Measurements from ENCODE around the gene PREX1.

DNA sequence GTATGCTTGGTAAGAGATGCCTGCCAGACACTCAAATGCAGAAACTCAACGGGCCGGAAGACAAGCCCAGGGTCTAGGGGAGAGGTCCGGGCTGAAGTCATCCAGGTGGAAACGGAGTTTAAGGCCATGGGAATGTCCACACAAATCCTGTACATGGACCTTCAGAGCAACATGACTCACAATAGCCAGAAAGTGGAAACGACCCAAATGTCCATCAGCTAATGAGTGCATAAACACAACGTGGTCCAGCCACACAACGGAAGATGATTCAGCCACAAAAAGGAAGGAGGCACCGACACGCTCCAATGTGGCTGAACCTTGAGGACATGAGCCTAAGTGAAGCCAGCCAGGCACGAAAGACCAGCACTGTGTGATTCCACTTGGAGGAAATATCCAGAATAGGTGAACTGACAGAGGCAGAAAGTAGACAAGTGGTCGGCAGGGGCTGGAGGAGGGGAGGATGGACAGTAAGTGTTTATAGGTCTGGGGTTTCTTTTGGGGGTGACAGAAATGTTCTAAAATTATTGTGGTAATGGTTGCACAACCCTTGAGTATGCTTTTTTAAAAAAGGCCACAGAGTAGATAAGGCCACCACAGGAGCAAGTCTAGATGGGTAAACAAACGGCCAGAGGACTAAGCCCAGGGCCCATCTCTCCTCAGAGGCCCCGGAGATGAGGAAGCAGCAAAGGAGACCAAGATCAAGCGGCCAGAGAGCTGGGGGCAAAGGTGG is 105.6 kb downstream of the PREX1 start:
- TF ChIP-seq RAD21 (IDR thresholded peaks at IDR 0.05; ENCODE audit: low read length) (no peak), POLR2AphosphoS5 (IDR thresholded peaks at IDR 0.05; ENCODE audit: low read depth, low read length) (no peak), RFX5 (IDR thresholded peaks at IDR 0.05; ENCODE audit: low read length) (no peak), SMC3 (IDR thresholded peaks at IDR 0.05; ENCODE audit: low read depth, low read length) (no peak), TAF1 (IDR thresholded peaks at IDR 0.05; ENCODE audit: borderline replicate concordance, low read depth, low read length) (no peak), YY1 (IDR thresholded peaks at IDR 0.05; ENCODE audit: low read depth) (no peak)
- TF ChIP-seq, protein P1, sequence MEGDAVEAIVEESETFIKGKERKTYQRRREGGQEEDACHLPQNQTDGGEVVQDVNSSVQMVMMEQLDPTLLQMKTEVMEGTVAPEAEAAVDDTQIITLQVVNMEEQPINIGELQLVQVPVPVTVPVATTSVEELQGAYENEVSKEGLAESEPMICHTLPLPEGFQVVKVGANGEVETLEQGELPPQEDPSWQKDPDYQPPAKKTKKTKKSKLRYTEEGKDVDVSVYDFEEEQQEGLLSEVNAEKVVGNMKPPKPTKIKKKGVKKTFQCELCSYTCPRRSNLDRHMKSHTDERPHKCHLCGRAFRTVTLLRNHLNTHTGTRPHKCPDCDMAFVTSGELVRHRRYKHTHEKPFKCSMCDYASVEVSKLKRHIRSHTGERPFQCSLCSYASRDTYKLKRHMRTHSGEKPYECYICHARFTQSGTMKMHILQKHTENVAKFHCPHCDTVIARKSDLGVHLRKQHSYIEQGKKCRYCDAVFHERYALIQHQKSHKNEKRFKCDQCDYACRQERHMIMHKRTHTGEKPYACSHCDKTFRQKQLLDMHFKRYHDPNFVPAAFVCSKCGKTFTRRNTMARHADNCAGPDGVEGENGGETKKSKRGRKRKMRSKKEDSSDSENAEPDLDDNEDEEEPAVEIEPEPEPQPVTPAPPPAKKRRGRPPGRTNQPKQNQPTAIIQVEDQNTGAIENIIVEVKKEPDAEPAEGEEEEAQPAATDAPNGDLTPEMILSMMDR (IDR thresholded peaks at IDR 0.05) = no peak
- TF ChIP-seq, protein P2, sequence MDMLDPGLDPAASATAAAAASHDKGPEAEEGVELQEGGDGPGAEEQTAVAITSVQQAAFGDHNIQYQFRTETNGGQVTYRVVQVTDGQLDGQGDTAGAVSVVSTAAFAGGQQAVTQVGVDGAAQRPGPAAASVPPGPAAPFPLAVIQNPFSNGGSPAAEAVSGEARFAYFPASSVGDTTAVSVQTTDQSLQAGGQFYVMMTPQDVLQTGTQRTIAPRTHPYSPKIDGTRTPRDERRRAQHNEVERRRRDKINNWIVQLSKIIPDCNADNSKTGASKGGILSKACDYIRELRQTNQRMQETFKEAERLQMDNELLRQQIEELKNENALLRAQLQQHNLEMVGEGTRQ (IDR thresholded peaks at IDR 0.05; ENCODE audit: borderline replicate concordance, low read depth, low read length) = no peak
- TF ChIP-seq, protein P3, sequence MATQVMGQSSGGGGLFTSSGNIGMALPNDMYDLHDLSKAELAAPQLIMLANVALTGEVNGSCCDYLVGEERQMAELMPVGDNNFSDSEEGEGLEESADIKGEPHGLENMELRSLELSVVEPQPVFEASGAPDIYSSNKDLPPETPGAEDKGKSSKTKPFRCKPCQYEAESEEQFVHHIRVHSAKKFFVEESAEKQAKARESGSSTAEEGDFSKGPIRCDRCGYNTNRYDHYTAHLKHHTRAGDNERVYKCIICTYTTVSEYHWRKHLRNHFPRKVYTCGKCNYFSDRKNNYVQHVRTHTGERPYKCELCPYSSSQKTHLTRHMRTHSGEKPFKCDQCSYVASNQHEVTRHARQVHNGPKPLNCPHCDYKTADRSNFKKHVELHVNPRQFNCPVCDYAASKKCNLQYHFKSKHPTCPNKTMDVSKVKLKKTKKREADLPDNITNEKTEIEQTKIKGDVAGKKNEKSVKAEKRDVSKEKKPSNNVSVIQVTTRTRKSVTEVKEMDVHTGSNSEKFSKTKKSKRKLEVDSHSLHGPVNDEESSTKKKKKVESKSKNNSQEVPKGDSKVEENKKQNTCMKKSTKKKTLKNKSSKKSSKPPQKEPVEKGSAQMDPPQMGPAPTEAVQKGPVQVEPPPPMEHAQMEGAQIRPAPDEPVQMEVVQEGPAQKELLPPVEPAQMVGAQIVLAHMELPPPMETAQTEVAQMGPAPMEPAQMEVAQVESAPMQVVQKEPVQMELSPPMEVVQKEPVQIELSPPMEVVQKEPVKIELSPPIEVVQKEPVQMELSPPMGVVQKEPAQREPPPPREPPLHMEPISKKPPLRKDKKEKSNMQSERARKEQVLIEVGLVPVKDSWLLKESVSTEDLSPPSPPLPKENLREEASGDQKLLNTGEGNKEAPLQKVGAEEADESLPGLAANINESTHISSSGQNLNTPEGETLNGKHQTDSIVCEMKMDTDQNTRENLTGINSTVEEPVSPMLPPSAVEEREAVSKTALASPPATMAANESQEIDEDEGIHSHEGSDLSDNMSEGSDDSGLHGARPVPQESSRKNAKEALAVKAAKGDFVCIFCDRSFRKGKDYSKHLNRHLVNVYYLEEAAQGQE (IDR thresholded peaks at IDR 0.05; ENCODE audit: low read depth, low read length) = no peak
- TF ChIP-seq, protein P4, sequence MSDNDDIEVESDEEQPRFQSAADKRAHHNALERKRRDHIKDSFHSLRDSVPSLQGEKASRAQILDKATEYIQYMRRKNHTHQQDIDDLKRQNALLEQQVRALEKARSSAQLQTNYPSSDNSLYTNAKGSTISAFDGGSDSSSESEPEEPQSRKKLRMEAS (IDR thresholded peaks at IDR 0.05; ENCODE audit: low read depth) = no peak
